HepG2 (cell line): ENCODE results near the gene FBN2. TPM values are rescaled to one million over a fixed set of nuclear protein-coding genes. Genes with fewer than 3 reads are reported as not detected.

ENCODE experiments used
- ELF3 ChIP-seq: IDR thresholded peaks from 2 replicates; pipeline ENCODE4 v1.6.1; 2016; ENCODE audit warnings: missing genetic modification reagents, missing compliant biosample characterization
- HNF1B ChIP-seq: sonication (generic); formaldehyde crosslinking; IDR thresholded peaks from 2 replicates; pipeline ENCODE4 v1.5.1; 2020; ENCODE audit warnings: mild to moderate bottlenecking, moderate library complexity, missing genetic modification reagents
- KMT2A ChIP-seq: sonication (generic); formaldehyde crosslinking; IDR thresholded peaks from 2 replicates; pipeline ENCODE4 v1.4.0; 2020; ENCODE audit warnings: missing genetic modification reagents
- MYC ChIP-seq: sonication (generic); formaldehyde crosslinking; IDR thresholded peaks from 2 replicates; pipeline ENCODE4 v1.9.0; 2021; ENCODE audit warnings: missing genetic modification reagents, borderline replicate concordance
- MYNN ChIP-seq: sonication (generic); formaldehyde crosslinking; IDR thresholded peaks from 2 replicates; pipeline ENCODE4 v1.4.0; 2020; ENCODE audit warnings: mild to moderate bottlenecking, low read depth, missing genetic modification reagents
- SKIL ChIP-seq: sonication (generic); formaldehyde crosslinking; IDR thresholded peaks from 2 replicates; pipeline ENCODE4 v1.8.0; 2022; ENCODE audit warnings: missing genetic modification reagents, mild to moderate bottlenecking, moderate library complexity, borderline replicate concordance
- TFDP2 ChIP-seq: sonication (generic); formaldehyde crosslinking; IDR thresholded peaks from 2 replicates; pipeline ENCODE4 v1.4.0; 2020; ENCODE audit warnings: missing genetic modification reagents
- THYN1 ChIP-seq: sonication (generic); formaldehyde crosslinking; IDR thresholded peaks from 2 replicates; pipeline ENCODE4 v1.8.1; 2023; ENCODE audit warnings: low read depth, mild to moderate bottlenecking, moderate library complexity, missing genetic modification reagents, borderline replicate concordance
- ZNF263 ChIP-seq: sonication (generic); formaldehyde crosslinking; IDR thresholded peaks from 2 replicates; pipeline ENCODE4 v1.4.0; 2020; ENCODE audit warnings: missing genetic modification reagents
- ZNF609 ChIP-seq: sonication (generic); formaldehyde crosslinking; IDR thresholded peaks from 2 replicates; pipeline ENCODE4 v1.4.0; 2020; ENCODE audit warnings: mild to moderate bottlenecking, missing genetic modification reagents, borderline replicate concordance
- ZNF619 ChIP-seq: sonication (generic); formaldehyde crosslinking; IDR thresholded peaks from 2 replicates; pipeline ENCODE4 v1.4.0; 2020; ENCODE audit warnings: mild to moderate bottlenecking, missing genetic modification reagents
- polyA plus RNA-seq, 8 experiments: library from polyadenylated mRNA; depleted of rRNA in 3 of 8; stranded (reverse) in 7 of 8; unstranded in 1 of 8; fragments of >200 nt; fragmentation: Illumina TruSeq in 4 of 8; extraction: Trizol in 4 of 8; gene quantifications; 2 replicates each; pipeline versions ENCODE4 v1.2.1 to v1.2.3, GENCODE V29; 2011 to 2016; ENCODE audit warnings: low read depth in 4 of 8, missing spikeins in 1 of 8, mixed read lengths in 1 of 8; ENCODE audit not compliant: insufficient read depth in 1 of 8
- total RNA-seq, 5 experiments: library from RNA; depleted of rRNA; stranded (reverse); fragments of >200 nt; fragmentation: Illumina TruSeq; extraction: Trizol; gene quantifications; 2 replicates each; pipeline ENCODE4 v1.2.3, GENCODE V29; 2016; ENCODE audit warnings: low read depth in 1 of 5

FBN2 gene
- total and polyA plus RNA-seq, 2 of the 13 experiments (the other 11 are each of a cell fraction or from before 2014, with no cell fraction given) = not detected

GRCh38 chr5:128412145-128412930 is 125.7 kb downstream of the FBN2 start (continued):
- TF ChIP-seq ZNF609 = no peak
- no peak for TF ChIP-seq ZNF263
- TF ChIP-seq MYNN (CRISPR knock-in tag) = no peak
- TF ChIP-seq ELF3 (CRISPR knock-in tag) = no peak
- no peak for TF ChIP-seq TFDP2
- no peak for TF ChIP-seq MYC
- TF ChIP-seq THYN1 = no peak
- TF ChIP-seq SKIL (CRISPR knock-in tag) = no peak
- TF ChIP-seq KMT2A (CRISPR knock-in tag) = no peak
- no peak for TF ChIP-seq ZNF619 (CRISPR knock-in tag)
- TF ChIP-seq HNF1B = no peak
- TF ChIP-seq, all 625 proteins: peak for 0
